ENCODE measurements around the gene LUZP2. TPM values are rescaled to one million over a fixed set of nuclear protein-coding genes. Genes with fewer than 3 reads are reported as not detected.

LUZP2 gene
- polyA plus RNA-seq (2013, experiment 1 of 2; ENCODE audit: insufficient read length): 1.4 TPM
- 1.6 TPM for polyA plus RNA-seq (2013, experiment 2 of 2; ENCODE audit: insufficient read length)

- DNase-seq: peak; percentile 56
Measured at GRCh38 chr11:24496736-24497725, at the start of gene LUZP2. Gene LUZP2 (plus strand): TSS chr11:24497053.

DNA sequence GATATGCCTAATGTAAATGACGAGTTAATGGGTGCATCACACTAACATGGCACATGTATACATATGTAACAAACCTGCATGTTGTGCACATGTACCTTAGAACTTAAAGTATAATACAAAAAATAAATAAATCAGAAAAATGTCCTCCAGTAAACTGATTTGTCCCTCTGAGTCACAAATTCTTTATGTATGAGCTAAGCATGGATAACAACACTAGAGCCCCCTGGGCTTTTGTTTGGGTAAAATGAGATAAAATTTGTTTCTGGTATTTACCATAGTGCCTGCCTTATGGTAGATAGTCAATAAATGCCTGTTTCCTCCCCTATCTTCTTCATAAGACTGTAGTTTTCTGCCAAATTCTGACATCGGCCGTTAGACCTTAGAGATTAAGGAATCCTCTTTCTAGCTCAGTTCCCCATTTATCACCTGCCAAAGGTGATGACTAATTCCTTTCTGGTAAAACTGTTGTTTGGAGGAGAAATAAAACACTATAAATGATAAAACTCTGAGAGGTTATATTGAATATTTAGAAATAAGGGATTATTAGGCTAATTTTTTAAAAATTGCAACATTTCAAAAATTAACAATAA, 43.6 kb upstream of the LUZP2 start:
- DNase-seq: no peak

DNA sequence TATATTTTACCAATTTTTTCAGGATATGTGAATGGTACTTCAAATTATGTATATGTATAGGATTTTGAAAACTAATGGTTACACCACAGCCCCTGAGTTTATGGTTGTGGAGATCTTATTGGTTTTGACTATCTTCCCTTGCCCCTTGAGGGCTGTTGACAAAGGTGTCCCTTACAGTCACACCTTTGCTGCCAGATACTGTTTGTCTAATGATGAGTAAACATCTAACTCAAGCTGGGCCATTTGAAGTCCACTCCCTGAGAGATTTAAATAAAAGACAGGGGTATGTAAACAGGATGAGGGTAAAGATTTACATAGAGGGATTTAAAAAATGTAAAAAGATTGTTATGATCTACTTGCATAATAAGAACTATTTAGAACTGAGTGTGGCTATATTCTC, 38.9 kb upstream of the LUZP2 start:
- DNase-seq: no peak

DNA sequence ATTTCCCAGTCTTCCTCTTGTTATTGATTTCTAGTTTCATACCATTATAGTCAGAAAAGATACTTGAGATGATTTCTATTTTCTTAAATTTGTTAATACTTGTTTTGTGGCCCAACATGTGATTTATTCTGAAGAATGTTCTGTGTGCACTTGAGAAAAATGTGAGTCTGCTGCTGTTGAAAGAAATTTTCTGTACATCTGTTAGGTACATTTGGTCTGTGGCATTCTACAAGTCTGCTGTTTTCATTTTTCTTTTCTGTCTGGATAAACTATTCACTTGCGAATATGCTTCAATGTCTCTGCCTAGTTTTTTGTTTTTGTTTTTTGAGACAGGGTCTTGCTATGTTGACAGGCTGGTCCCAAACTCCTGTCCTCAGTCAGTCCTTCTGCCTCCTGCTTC, 26.4 kb upstream of the LUZP2 start:
- no peak for DNase-seq

GRCh38 chr11:24471084-24471483, 25.8 kb upstream of the LUZP2 start:
- no peak for DNase-seq

GRCh38 chr11:24478718-24479117, 18.1 kb upstream of the LUZP2 start:
- DNase-seq: peak; percentile 4

DNA sequence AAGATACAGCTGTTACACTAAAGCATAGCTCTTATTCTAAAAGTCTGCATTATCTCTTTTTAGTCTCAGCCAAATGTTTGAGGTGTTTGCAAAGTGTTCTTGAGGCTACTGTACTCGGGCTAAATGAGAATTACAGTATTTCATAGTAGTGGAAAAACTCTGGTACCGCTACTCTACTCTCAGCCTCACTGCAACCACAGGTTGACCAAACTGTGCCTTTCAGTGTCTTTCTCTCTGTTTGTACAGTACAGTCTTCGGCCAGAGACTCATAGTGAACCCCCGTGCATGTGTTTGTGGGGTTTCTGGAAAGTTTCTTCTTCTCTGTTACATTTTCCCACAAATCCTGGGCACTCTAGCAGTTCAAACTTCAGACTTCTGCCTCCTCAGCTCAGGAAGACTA, 7.4 kb upstream of the LUZP2 start:
- no peak for DNase-seq

DNA sequence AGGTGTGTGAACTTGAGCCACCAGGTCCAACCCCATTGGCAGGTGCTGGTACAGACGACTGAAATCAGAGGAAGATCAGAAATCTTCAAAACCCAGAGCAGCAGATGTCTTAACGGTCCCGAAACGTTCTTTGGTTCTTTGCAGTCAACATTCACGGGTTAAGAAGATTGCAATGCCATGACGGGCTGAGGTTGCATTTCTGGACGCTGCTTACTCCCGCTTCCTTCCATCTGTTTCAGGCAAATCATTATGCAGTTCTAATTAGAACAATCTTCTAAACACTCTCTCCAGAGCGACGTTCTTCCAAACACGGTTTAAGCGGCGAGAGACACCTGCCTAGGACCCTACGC, 492 bp upstream of the LUZP2 start:
- peak; percentile 17 for DNase-seq

GRCh38 chr11:24497831-24498230, 978 bp downstream of the LUZP2 start:
- DNase-seq: no peak

- DNase-seq: no peak
Measured at GRCh38 chr11:24502425-24502824, 5.6 kb downstream of the LUZP2 start.

DNA sequence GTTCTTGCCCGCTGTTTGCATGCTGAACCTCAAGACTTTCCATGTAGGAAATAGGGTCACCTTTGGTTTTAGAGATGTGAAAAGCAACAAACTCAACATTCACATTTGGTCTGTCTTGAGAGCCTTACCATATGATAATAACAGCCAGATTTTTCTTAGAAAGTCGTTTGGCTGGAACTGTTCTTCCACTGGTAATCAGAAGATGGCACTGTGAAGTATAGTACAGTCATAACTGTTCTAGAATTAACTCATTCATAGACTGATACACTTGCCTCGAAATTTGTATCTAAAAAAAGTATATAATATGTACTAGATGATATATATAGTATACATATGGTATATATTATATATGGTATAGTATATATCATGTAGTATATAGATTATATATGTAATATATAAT, 12.3 kb downstream of the LUZP2 start:
- DNase-seq: peak; percentile 8

GRCh38 chr11:24511511-24511910, 14.7 kb downstream of the LUZP2 start:
- no peak for DNase-seq

DNA sequence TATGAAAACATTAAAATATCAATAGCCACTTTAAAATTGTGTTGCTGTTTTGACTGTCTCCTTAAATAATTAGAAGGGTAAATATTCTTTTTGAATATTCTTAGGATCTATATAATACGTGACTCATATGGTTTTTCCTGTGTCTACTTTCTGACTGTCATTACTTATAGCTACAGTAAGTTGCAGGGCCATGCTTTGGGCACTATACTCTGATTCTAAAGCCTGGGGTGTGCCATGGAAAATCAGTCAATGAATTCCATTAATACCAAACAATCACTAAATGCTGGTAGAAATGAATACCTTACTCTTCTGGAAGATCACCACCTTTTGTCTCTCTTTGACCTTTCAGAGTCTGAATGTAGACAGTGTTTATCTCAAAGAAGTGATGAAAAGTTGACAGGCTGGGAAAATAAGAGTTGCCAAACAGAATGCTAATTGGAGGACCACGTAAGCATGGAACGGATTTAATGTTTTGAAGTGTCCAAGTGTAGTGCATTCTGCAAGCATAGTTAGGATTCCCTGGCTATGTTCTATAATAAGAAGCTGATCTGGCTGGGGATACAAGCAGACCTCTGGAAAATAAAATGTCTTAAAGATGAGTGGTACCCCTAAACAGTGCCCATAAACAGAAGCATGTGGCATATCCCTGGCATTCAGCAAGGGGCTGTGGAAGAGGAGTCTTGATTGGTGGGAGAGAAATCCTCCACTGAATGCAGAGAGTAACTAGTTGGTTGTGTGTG, 16.8 kb downstream of the LUZP2 start:
- no peak for DNase-seq

DNA sequence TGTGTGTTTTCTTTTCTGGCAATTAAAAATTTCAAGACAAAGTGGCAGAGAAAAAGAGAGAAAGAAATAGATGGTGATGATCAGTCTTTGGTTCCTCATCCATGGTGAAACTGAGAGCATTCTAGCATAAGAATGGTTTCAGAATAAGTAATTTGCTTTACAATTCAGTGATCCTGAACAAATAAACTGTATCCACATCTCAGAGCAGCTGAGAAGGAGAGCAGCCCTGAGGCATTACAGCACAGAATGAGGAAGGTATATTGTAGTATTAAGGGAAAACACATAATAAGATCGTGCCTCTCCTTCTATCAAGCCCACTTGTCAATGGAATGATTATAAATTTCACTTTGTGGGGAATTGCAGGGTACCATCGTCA, 17.4 kb downstream of the LUZP2 start:
- no peak for DNase-seq

GRCh38 chr11:24515632-24516031, 18.8 kb downstream of the LUZP2 start:
- DNase-seq: no peak

- DNase-seq: no peak
Measured at GRCh38 chr11:24516638-24517037, 19.8 kb downstream of the LUZP2 start.

DNA sequence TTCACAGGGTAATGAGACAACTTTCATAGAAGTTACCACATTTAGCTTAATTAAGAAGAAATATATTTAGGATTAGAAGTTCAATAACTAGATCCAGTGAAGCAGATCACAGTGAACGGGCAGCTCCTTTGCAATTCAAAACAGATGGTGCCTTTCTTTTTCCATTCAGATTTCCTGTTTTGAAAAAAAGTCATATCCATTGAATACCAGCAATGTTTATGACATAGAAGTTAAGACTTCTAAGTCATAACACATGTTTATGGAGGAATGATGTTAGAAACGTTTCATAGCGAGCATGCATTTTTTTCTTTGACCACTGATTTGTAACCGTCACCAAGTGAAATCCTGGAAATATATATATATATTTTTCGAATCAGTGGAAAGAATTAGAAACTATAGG, 24.7 kb downstream of the LUZP2 start:
- peak; percentile 67 for DNase-seq

- no peak for DNase-seq
Measured at GRCh38 chr11:24524156-24524555, 27.3 kb downstream of the LUZP2 start.

- peak; percentile 55 for DNase-seq
Measured at GRCh38 chr11:24531528-24531927, 34.7 kb downstream of the LUZP2 start.

DNA sequence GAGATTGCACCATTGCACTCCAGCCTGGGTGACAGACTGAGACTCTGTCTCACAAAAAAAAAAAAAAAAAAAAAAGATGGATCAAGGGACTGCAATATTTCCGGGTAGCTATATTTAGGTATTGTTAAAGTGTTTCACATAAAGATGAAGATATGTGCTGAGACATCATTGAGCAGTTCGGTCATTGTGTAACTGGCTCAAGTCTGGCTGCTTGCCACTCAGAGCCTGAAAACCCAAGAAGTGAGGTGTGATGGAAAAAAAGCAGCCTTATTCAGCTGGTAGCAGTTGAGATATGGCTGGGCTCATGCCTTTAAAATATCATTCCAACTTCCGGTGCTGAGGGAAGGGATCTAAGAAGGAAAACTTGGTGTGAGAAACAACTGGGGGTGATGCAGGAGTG, 46.9 kb downstream of the LUZP2 start:
- peak; percentile 2 for DNase-seq

DNA sequence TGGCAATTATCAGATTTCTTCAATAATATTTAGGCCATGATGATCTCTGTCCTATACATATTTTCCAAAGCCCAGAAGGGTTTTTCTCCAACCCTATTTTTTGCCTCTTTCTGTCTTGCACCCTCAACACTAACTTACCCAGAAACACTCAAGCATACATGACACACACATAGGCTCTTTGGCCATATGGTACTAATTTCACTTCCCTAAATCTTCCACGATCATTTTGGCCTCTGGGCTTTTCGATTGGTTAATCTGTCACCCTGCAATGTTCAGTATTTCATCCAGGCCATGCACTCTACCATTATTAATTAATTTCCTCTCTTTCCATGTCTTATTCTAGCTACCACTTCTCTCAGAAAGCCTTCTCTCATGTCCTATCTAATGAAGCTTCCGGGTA, 59.8 kb downstream of the LUZP2 start:
- DNase-seq: no peak

- DNase-seq: no peak
Measured at GRCh38 chr11:24559315-24559714, 62.5 kb downstream of the LUZP2 start.

- DNase-seq: no peak
Measured at GRCh38 chr11:24560324-24560723, 63.5 kb downstream of the LUZP2 start.
